GM12878 (cell line): ENCODE results near the gene MPZL3. TPM values are rescaled to one million over a fixed set of nuclear protein-coding genes. Genes with fewer than 3 reads are reported as not detected.

Experiments used
- ATF3 ChIP-seq: IDR thresholded peaks from 2 replicates; pipeline ENCODE4 v1.6.1; 2011; ENCODE audit warnings: low read depth, mild to moderate bottlenecking, low read length, moderate library complexity, borderline replicate concordance; ENCODE audit errors: extremely low read depth
- ATF7 ChIP-seq: fragments of 450-650 bp; IDR thresholded peaks from 2 replicates; pipeline ENCODE4 v1.6.1; 2016; ENCODE audit warnings: low read depth, mild to moderate bottlenecking
- BACH1 ChIP-seq: fragments of 450-650 bp; IDR thresholded peaks from 2 replicates; pipeline ENCODE4 v1.6.1; 2017; ENCODE audit warnings: mild to moderate bottlenecking, borderline replicate concordance
- BMI1 ChIP-seq: fragments of 450-650 bp; IDR thresholded peaks from 2 replicates; pipeline ENCODE4 v1.6.1; 2016; ENCODE audit warnings: mild to moderate bottlenecking, moderate library complexity, borderline replicate concordance
- CBFB ChIP-seq: IDR thresholded peaks from 2 replicates; pipeline ENCODE4 v1.6.1; 2016; ENCODE audit warnings: antibody characterized with exemption, low read depth
- CHD4 ChIP-seq: fragments of 200-600 bp; sonication (generic); IDR thresholded peaks from 2 replicates; pipeline ENCODE4 v1.6.1; 2016; ENCODE audit warnings: mild to moderate bottlenecking
- DPF2 ChIP-seq: fragments of 450-650 bp; IDR thresholded peaks from 2 replicates; pipeline ENCODE4 v1.6.1; 2017; ENCODE audit warnings: mild to moderate bottlenecking
- EED ChIP-seq: sonication (generic); IDR thresholded peaks from 2 replicates; pipeline ENCODE4 v1.6.1; 2016; ENCODE audit warnings: antibody characterized with exemption, low read depth
- ELK1 ChIP-seq: IDR thresholded peaks from 2 replicates; pipeline ENCODE4 v1.6.1; 2012; ENCODE audit warnings: low read depth, low read length, improper control_type of control experiment
- ETV6 ChIP-seq, 2 experiments: fragments of 450-650 bp in 1 of 2; IDR thresholded peaks in 1 of 2; conservative IDR thresholded peaks in 1 of 2; 2 replicates each; pipeline ENCODE4 v1.6.1; 2014; ENCODE audit warnings: antibody characterized with exemption in 1 of 2, borderline replicate concordance in 1 of 2, low read depth in 1 of 2, mild to moderate bottlenecking in 1 of 2, moderate library complexity in 1 of 2
- HCFC1 ChIP-seq: fragments of 150-350 bp; IDR thresholded peaks from 2 replicates; pipeline ENCODE4 v1.6.1; 2014; ENCODE audit warnings: low read length
- HDGF ChIP-seq: fragments of 450-650 bp; IDR thresholded peaks from 2 replicates; pipeline ENCODE4 v1.6.1; 2016; ENCODE audit warnings: antibody characterized with exemption
- MLLT1 ChIP-seq: fragments of 450-650 bp; IDR thresholded peaks from 2 replicates; pipeline ENCODE4 v1.6.1; 2016; ENCODE audit warnings: mild to moderate bottlenecking
- MTA2 ChIP-seq: fragments of 450-650 bp; IDR thresholded peaks from 2 replicates; pipeline ENCODE4 v1.6.1; 2016; ENCODE audit warnings: low read depth, mild to moderate bottlenecking, moderate library complexity
- PAX5 ChIP-seq: IDR thresholded peaks from 2 replicates; pipeline ENCODE4 v1.6.1; 2011; ENCODE audit warnings: low read depth, low read length, borderline replicate concordance
- PAX8 ChIP-seq: fragments of 450-650 bp; IDR thresholded peaks from 2 replicates; pipeline ENCODE4 v1.6.1; 2017; ENCODE audit warnings: mild to moderate bottlenecking, moderate library complexity
- RAD21 ChIP-seq: IDR thresholded peaks from 2 replicates; pipeline ENCODE4 v1.6.1; 2011; ENCODE audit warnings: mild to moderate bottlenecking, low read depth, low read length, moderate library complexity; ENCODE audit not compliant: insufficient read depth
- RELB ChIP-seq: fragments of 450-650 bp; IDR thresholded peaks from 2 replicates; pipeline ENCODE4 v1.6.1; 2017; ENCODE audit warnings: low read depth, mild to moderate bottlenecking, moderate library complexity
- SPI1 ChIP-seq: IDR thresholded peaks from 2 replicates; pipeline ENCODE4 v1.6.1; 2011; ENCODE audit warnings: low read depth, mild to moderate bottlenecking, low read length, moderate library complexity, borderline replicate concordance; ENCODE audit not compliant: insufficient read depth
- TARDBP ChIP-seq: IDR thresholded peaks from 2 replicates; pipeline ENCODE4 v1.6.1; 2016; ENCODE audit warnings: borderline replicate concordance
- ZNF207 ChIP-seq: fragments of 450-650 bp; IDR thresholded peaks from 2 replicates; pipeline ENCODE4 v1.6.1; 2014; ENCODE audit warnings: antibody characterized with exemption, mild to moderate bottlenecking, borderline replicate concordance
- polyA plus RNA-seq, 11 experiments: library from polyadenylated mRNA; depleted of rRNA in 4 of 11; unstranded in 6 of 11; stranded (reverse) in 5 of 11; fragments of >200 nt; fragmentation: Nextera tagmentation in 4 of 11; fragmentation: Illumina TruSeq in 1 of 11; extraction: Ambion mirVana in 4 of 11; extraction: Trizol in 1 of 11; gene quantifications; 1 replicate in 1 of 11; 2 replicates in 10 of 11; pipeline versions ENCODE4 v1.2.1 to v1.2.3, GENCODE V29; 2011 to 2016; ENCODE audit warnings: inconsistent platforms in 2 of 11, missing spikeins in 2 of 11, low read depth in 1 of 11
- total RNA-seq, 4 experiments: library from RNA; depleted of rRNA in 3 of 4; stranded (reverse); fragments of >200 nt in 3 of 4; fragmentation: Illumina TruSeq in 1 of 4; extraction: Trizol in 1 of 4; gene quantifications; 2 replicates each; pipeline versions ENCODE4 v1.2.1 to v1.2.3, GENCODE V29; 2013 to 2021

Gene MPZL3
- total and polyA plus RNA-seq, 10 of the 15 experiments (the other 5 are each of a cell fraction or from before 2014, with no cell fraction given): 2.1 to 7.5 (median 6.2) TPM

GRCh38 chr11:118214210-118214914 lies 37.8 kb downstream of the MPZL3 start (continued):
- TF ChIP-seq RELB (peak; percentile 97), ETV6 (conservative IDR thresholded peaks at IDR 0.05 in 1 of 2, IDR thresholded peaks at IDR 0.05 in 1 of 2; ENCODE audit: borderline replicate concordance in 1 of 2, low read depth in 1 of 2) (no peak), MTA2 (peak; percentile 96), ATF7 (peak; percentile 73), MLLT1 (peak; percentile 81), PAX5 (peak; percentile 57; the same call in 1 of the 2 replicates), DPF2 (peak; percentile 97), CHD4 (no peak), BMI1 (peak; percentile 71), TARDBP (no peak), SPI1 (peak; percentile 97), RAD21 (no peak), ATF3 (no peak), EED (peak; percentile 96), ZNF207 (no peak), PAX8 (no peak), CBFB (peak; percentile 82), BACH1 (peak; percentile 88; the same call in 1 of the 2 replicates), HDGF (no peak), HCFC1 (no peak), ELK1 (no peak)
